SK-N-SH (cell line): Measurements from ENCODE around the gene ICA1. TPM values are rescaled to one million over a fixed set of nuclear protein-coding genes. Genes with fewer than 3 reads are reported as not detected.
"Not testable (repeated sequence)": the region's sequence is repeated elsewhere in the genome, so short reads cannot be mapped to it uniquely, and the experiment has no call there.

ENCODE experiments used
- CTCF ChIA-PET: fragments of 300-600, 350-600 bp; formaldehyde crosslinking; extraction: SDS; loops from one replicate; lab custom pipeline; 2021; lab: Yijun Ruan, JAX
- POLR2A ChIA-PET: fragments of 350-600 bp; sonication (Branson Sonifier 250); formaldehyde crosslinking; extraction: SDS; loops from one replicate; lab custom pipeline; 2020; ENCODE audit warnings: antibody characterized with exemption, inconsistent platforms; lab: Yijun Ruan, JAX
- DNase-seq: peaks from one replicate; pipeline ENCODE4 v3.0.0; 2012
- H2AFZ ChIP-seq: fragments of 200-600 bp; sonication (generic); 2 replicates; pipeline ENCODE4 v1.8.1; 2016; ENCODE audit warnings: antibody characterized with exemption, mild to moderate bottlenecking, low read depth
- H3F3A ChIP-seq: fragments of 200-600 bp; sonication (generic); replicated peaks from 2 replicates; pipeline ENCODE3; 2016; ENCODE audit warnings: antibody characterized with exemption, mild to moderate bottlenecking; ENCODE audit not compliant: insufficient read depth
- H3K27ac ChIP-seq, 2 experiments: fragments of 200-500 bp in 1 of 2; fragments of 200-600 bp in 1 of 2; sonication (Bioruptor generic) in 1 of 2; sonication (generic), shearing (Covaris generic) in 1 of 2; 2 replicates each; pipeline versions ENCODE4 v1.5.1 to v1.6.1; 2014 to 2016; ENCODE audit warnings: low read depth in 2 of 2, inconsistent platforms in 1 of 2, low read length in 1 of 2, mild to moderate bottlenecking in 1 of 2, mixed read lengths in 1 of 2
- H3K27me3 ChIP-seq: fragments of 200-600 bp; sonication (generic), shearing (Covaris generic); 2 replicates; pipeline ENCODE4 v1.6.1; 2016; ENCODE audit warnings: mixed run types; ENCODE audit not compliant: insufficient read depth
- H3K36me3 ChIP-seq, 2 experiments: fragments of 200-500 bp in 1 of 2; fragments of 200-600 bp in 1 of 2; sonication (Bioruptor generic) in 1 of 2; sonication (generic) in 1 of 2; replicated peaks in 1 of 2; 2 replicates each; pipeline versions ENCODE3 to v1.5.1; 2014 to 2016; ENCODE audit warnings: low read length in 1 of 2, mild to moderate bottlenecking in 1 of 2; ENCODE audit not compliant: insufficient read depth in 2 of 2, control insufficient read depth in 1 of 2
- H3K4me1 ChIP-seq, 2 experiments: fragments of 200-500 bp in 1 of 2; fragments of 200-600 bp in 1 of 2; sonication (Bioruptor generic) in 1 of 2; sonication (generic), shearing (Covaris generic) in 1 of 2; 2 replicates each; pipeline versions ENCODE4 v1.5.1 to v1.6.1; 2014 to 2016; ENCODE audit warnings: low read depth in 1 of 2, low read length in 1 of 2, mixed run types in 1 of 2; ENCODE audit not compliant: insufficient read depth in 2 of 2, control insufficient read depth in 1 of 2
- H3K4me2 ChIP-seq: fragments of 200-600 bp; sonication (generic), shearing (Covaris generic); 2 replicates; pipeline ENCODE4 v1.6.1; 2017; ENCODE audit warnings: mixed run types
- H3K4me3 ChIP-seq, 2 experiments: fragments of 200-500 bp in 1 of 2; fragments of 200-600 bp in 1 of 2; sonication (Bioruptor generic) in 1 of 2; sonication (generic), shearing (Covaris generic) in 1 of 2; 2 replicates each; pipeline versions ENCODE4 v1.5.1 to v1.8.1; 2014 to 2016; ENCODE audit warnings: low read depth in 2 of 2, inconsistent platforms in 1 of 2, low read length in 1 of 2, mild to moderate bottlenecking in 1 of 2, mixed read lengths in 1 of 2, moderate library complexity in 1 of 2
- H3K79me2 ChIP-seq: fragments of 200-600 bp; sonication (generic); 2 replicates; pipeline ENCODE4 v1.8.1; 2017; ENCODE audit warnings: mild to moderate bottlenecking; ENCODE audit not compliant: insufficient read depth
- H3K9ac ChIP-seq: fragments of 200-600 bp; sonication (generic); 2 replicates; pipeline ENCODE4 v1.6.1; 2017; ENCODE audit warnings: mixed run types
- H3K9me2 ChIP-seq: fragments of 200-600 bp; sonication (generic); 2 replicates; pipeline ENCODE4 v1.6.1; 2017; ENCODE audit warnings: mixed run types
- H3K9me3 ChIP-seq: fragments of 200-600 bp; sonication (generic); 2 replicates; pipeline ENCODE4 v1.6.1; 2017; ENCODE audit warnings: mixed run types, mild to moderate bottlenecking, moderate library complexity
- H4K20me1 ChIP-seq: fragments of 200-600 bp; sonication (generic); 2 replicates; pipeline ENCODE4 v1.6.1; 2017; ENCODE audit warnings: mild to moderate bottlenecking, mixed run types; ENCODE audit not compliant: insufficient read depth
- CTCF ChIP-seq: fragments of 200-600 bp; sonication (generic); IDR thresholded peaks from 2 replicates; pipeline ENCODE4 v1.6.1; 2017; ENCODE audit warnings: antibody characterized with exemption, mild to moderate bottlenecking, moderate library complexity
- GATA2 ChIP-seq: sonication (generic); formaldehyde crosslinking; IDR thresholded peaks from 2 replicates; pipeline ENCODE4 v1.5.0; 2020; ENCODE audit warnings: mild to moderate bottlenecking, missing genetic modification reagents
- MAX ChIP-seq: IDR thresholded peaks from 2 replicates; pipeline ENCODE4 v1.4.0; 2012; ENCODE audit warnings: low read depth
- RXRA ChIP-seq: IDR thresholded peaks from 2 replicates; pipeline ENCODE4 v1.4.0; 2012; ENCODE audit warnings: low read depth, mild to moderate bottlenecking, borderline replicate concordance
- WGBS: methylation state at CpG from one replicate; pipeline ENCODE4 v1.1.6; 2017; ENCODE audit warnings: low lambda C conversion rate; 5-methylcytosine and 5-hydroxymethylcytosine counted together
- polyA plus RNA-seq, 3 experiments: library from polyadenylated mRNA; depleted of rRNA; stranded (reverse); fragments of >200 nt; gene quantifications; 2 replicates each; pipeline ENCODE4 v1.2.3, GENCODE V29; 2012
- TF ChIP-seq, protein P1 (sequence below): IDR thresholded peaks from 2 replicates; pipeline ENCODE4 v1.6.1; 2012; ENCODE audit warnings: mild to moderate bottlenecking, low read depth, low read length, moderate library complexity

The ICA1 gene
- polyA plus RNA-seq, 1 of the 3 experiments (the other 2 are of a cell fraction) = 2.4 TPM

GRCh38 chr7:8249121-8249520, 12.8 kb downstream of the ICA1 start (continued):
- TF ChIP-seq, protein P1, sequence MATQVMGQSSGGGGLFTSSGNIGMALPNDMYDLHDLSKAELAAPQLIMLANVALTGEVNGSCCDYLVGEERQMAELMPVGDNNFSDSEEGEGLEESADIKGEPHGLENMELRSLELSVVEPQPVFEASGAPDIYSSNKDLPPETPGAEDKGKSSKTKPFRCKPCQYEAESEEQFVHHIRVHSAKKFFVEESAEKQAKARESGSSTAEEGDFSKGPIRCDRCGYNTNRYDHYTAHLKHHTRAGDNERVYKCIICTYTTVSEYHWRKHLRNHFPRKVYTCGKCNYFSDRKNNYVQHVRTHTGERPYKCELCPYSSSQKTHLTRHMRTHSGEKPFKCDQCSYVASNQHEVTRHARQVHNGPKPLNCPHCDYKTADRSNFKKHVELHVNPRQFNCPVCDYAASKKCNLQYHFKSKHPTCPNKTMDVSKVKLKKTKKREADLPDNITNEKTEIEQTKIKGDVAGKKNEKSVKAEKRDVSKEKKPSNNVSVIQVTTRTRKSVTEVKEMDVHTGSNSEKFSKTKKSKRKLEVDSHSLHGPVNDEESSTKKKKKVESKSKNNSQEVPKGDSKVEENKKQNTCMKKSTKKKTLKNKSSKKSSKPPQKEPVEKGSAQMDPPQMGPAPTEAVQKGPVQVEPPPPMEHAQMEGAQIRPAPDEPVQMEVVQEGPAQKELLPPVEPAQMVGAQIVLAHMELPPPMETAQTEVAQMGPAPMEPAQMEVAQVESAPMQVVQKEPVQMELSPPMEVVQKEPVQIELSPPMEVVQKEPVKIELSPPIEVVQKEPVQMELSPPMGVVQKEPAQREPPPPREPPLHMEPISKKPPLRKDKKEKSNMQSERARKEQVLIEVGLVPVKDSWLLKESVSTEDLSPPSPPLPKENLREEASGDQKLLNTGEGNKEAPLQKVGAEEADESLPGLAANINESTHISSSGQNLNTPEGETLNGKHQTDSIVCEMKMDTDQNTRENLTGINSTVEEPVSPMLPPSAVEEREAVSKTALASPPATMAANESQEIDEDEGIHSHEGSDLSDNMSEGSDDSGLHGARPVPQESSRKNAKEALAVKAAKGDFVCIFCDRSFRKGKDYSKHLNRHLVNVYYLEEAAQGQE = no peak
- TF ChIP-seq, all 33 proteins: peak for 0

DNA sequence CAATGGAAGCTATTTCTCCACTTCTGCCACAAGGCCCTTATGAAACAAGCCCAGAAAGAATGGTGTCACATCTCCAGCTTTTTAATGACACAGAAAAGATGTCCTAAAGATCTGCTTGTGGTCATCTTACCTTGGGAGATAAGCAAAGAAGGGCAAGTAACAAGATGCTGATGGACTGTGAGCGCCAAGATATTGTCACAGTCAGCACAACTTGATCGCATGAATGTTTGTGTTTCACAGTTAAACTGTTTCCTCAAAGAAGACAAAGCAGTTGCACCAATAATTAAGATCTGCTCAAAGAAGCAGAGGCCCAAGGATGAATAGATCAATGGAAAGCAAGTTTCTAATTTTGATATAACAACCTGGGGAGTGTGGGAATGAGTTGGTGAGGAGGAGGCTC, 15.9 kb downstream of the ICA1 start:
- H3K9me2 ChIP-seq = no peaks in the 10 kb centered on the region
- H3K36me3 ChIP-seq = peaks cover 0 to 3% of the 10 kb centered on the region in 2 experiments
- no peak overlapping the region for H3K4me2 ChIP-seq
- H3F3A ChIP-seq = no peaks in the 10 kb centered on the region
- CTCF ChIA-PET = no interaction called here
- no peak for DNase-seq
- no peak overlapping the region for H2AFZ ChIP-seq
- no peaks in the 10 kb centered on the region; a peak in 1 of 4 replicates for H3K4me1 ChIP-seq
- H4K20me1 ChIP-seq = no peaks in the 10 kb centered on the region
- H3K4me3 ChIP-seq = no peak overlapping the region
- H3K27ac ChIP-seq = 0 out of 4 replicates have a peak overlapping the region, but pooled peaks of 1 of the 2 experiments have one; percentile 23
- WGBS = 69% methylated on average over 2 of the region's 2 CpGs
- H3K79me2 ChIP-seq = no peaks in the 10 kb centered on the region
- no peaks in the 10 kb centered on the region for H3K9me3 ChIP-seq
- no peak overlapping the region for H3K9ac ChIP-seq
- no peak for TF ChIP-seq CTCF
- no peak for TF ChIP-seq MAX
- no peak for TF ChIP-seq RXRA
- no peak for TF ChIP-seq GATA2 (CRISPR knock-in tag)
- no peaks in the 10 kb centered on the region for H3K27me3 ChIP-seq
- POLR2A ChIA-PET = no interaction called here

GRCh38 chr7:8245032-8245431, 16.9 kb downstream of the ICA1 start:
- H3K4me3 ChIP-seq, H3K36me3 ChIP-seq, H3K9ac ChIP-seq, H3K79me2 ChIP-seq, H3K4me1 ChIP-seq, H3F3A ChIP-seq, DNase-seq, POLR2A ChIA-PET, H2AFZ ChIP-seq, CTCF ChIA-PET, H3K27me3 ChIP-seq, H3K9me2 ChIP-seq, H3K9me3 ChIP-seq, H4K20me1 ChIP-seq, H3K27ac ChIP-seq, H3K4me2 ChIP-seq: not testable (repeated sequence)
- WGBS = 71% methylated on average over 5 of the region's 5 CpGs

- H3K4me1 ChIP-seq, DNase-seq, H4K20me1 ChIP-seq, CTCF ChIA-PET, H3K27ac ChIP-seq, H3K9me2 ChIP-seq, H3K9me3 ChIP-seq, H3K36me3 ChIP-seq, H3K4me3 ChIP-seq, H2AFZ ChIP-seq, H3K79me2 ChIP-seq, H3F3A ChIP-seq, H3K4me2 ChIP-seq, H3K9ac ChIP-seq, H3K27me3 ChIP-seq, POLR2A ChIA-PET: not testable (repeated sequence)
- WGBS = 49% methylated on average over 5 of the region's 5 CpGs
These were observed 18.9 kb downstream of the ICA1 start for GRCh38 chr7:8243059-8243458.

GRCh38 chr7:8239702-8240362, 22.1 kb downstream of the ICA1 start:
- not testable (repeated sequence) for H3K9me2 ChIP-seq, H2AFZ ChIP-seq, H3K79me2 ChIP-seq, H3K27me3 ChIP-seq, H3F3A ChIP-seq, H3K4me2 ChIP-seq, H3K36me3 ChIP-seq, H3K4me3 ChIP-seq, DNase-seq, H3K9me3 ChIP-seq, H3K9ac ChIP-seq, H4K20me1 ChIP-seq
- WGBS = 40% methylated on average over 9 of the region's 10 CpGs
- ChIA-PET CTCF (interaction anchor here (1.2 to 2.1 kb wide), 3 partner anchors 11 to 56 kb away, joined by 3 to 9 read pairs (median 4); no protein-coding TSS in a partner anchor), POLR2A (interaction anchor here (0.7 kb wide), 1 partner anchor 11 kb away, joined by 4 read pairs; no protein-coding TSS in a partner anchor)
- H3K27ac ChIP-seq = peak overlapping the region in 1 of 2 experiments; percentile 99; a peak in 1 of 4 replicates
- H3K4me1 ChIP-seq = peaks cover 0 to 23% of the 10 kb centered on the region in 2 experiments; a peak in 2 of 4 replicates
